ENCODE data around the gene CDH4. TPM values are rescaled to one million over a fixed set of nuclear protein-coding genes. Genes with fewer than 3 reads are reported as not detected.

The CDH4 gene
- total and polyA plus RNA-seq, 2 donors (not counting 1 experiment from before 2014, with no cell fraction given): not detected

- Mint-ChIP-seq H3K9me3 (ENCODE audit: insufficient read depth) (no peaks in the 10 kb centered on the region), H3K27ac (no peak overlapping the region), H3K4me1 (no peaks in the 10 kb centered on the region), H3K27me3 (no peaks in the 10 kb centered on the region), H3K4me3 (no peak overlapping the region)
- no peaks in the 10 kb centered on the region for H3K36me3 ChIP-seq (replicated peaks in 1 of 2; ENCODE audit: control extremely low read depth in 1 of 2, control insufficient read depth in 1 of 2, extremely low read depth in 1 of 2, insufficient read depth in 2 of 2, low read length in 1 of 2)
- H4K20me1 ChIP-seq (ENCODE audit: control insufficient read depth, insufficient read depth, low read length, poor library complexity, severe bottlenecking): no peaks in the 10 kb centered on the region
- no peak for TF ChIP-seq CTCF (IDR thresholded peaks at IDR 0.05)
- no peak for TF ChIP-seq EZH2 (IDR thresholded peaks at IDR 0.05; ENCODE audit: borderline replicate concordance, insufficient read depth, low read depth, low read length, poor library complexity, severe bottlenecking)
- ChIA-PET CTCF (no interaction called here), POLR2A (no interaction called here)
- intact Hi-C loops (cut with micrococcal nuclease): no loop called here
- no peak overlapping the region for H3K4me3 ChIP-seq (ENCODE audit: control extremely low read depth in 1 of 5, extremely low read depth in 1 of 5, insufficient read depth in 1 of 5, low read depth in 2 of 5, low read length in 4 of 5)
- H3K9me3 ChIP-seq (ENCODE audit: control extremely low read depth in 1 of 3, control insufficient read depth in 2 of 3, insufficient read depth in 1 of 3, low read length in 2 of 3): peaks cover 0 to 28% (median 5%) of the 10 kb centered on the region in 3 donors
- no peaks in the 10 kb centered on the region for H3K4me1 ChIP-seq (ENCODE audit: control insufficient read depth in 2 of 2, insufficient read depth in 2 of 2, low read length in 2 of 2)
- H3K27ac ChIP-seq (ENCODE audit: low read length in 2 of 2): no peak overlapping the region
- no peak for DNase-seq
- ATAC-seq (ENCODE audit: low read depth): no peak
- H3K27me3 ChIP-seq (replicated peaks in 1 of 4; ENCODE audit: control extremely low read depth in 1 of 4, control insufficient read depth in 3 of 4, insufficient read depth in 4 of 4, low read length in 3 of 4): no peaks in the 10 kb centered on the region
- no peak overlapping the region for H2AFZ ChIP-seq (ENCODE audit: insufficient read depth, low read depth, low read length, poor library complexity, severe bottlenecking)
- no peak overlapping the region for H3K9ac ChIP-seq (ENCODE audit: low read length)
- WGBS (ENCODE audit: insufficient coverage): 89% methylated on average over 9 of the region's 10 CpGs
- H3K4me2 ChIP-seq (replicated peaks; ENCODE audit: low read depth, low read length, poor library complexity, severe bottlenecking): no peak overlapping the region
- no peaks in the 10 kb centered on the region for H3K79me2 ChIP-seq (ENCODE audit: control insufficient read depth, insufficient read depth, low read length)
These were observed 193.7 kb downstream of the CDH4 start for GRCh38 chr20:61445741-61446140.

- no peaks in the 10 kb centered on the region for H3K79me2 ChIP-seq (ENCODE audit: control insufficient read depth, insufficient read depth, low read length)
- Mint-ChIP-seq H3K9me3 (ENCODE audit: insufficient read depth) (no peaks in the 10 kb centered on the region), H3K27me3 (no peaks in the 10 kb centered on the region), H3K4me1 (no peaks in the 10 kb centered on the region), H3K4me3 (no peak overlapping the region), H3K27ac (no peak overlapping the region)
- 77% methylated on average over 4 of the region's 6 CpGs for WGBS (ENCODE audit: insufficient coverage)
- DNase-seq: no peak
- no peak overlapping the region for H3K4me3 ChIP-seq (ENCODE audit: control extremely low read depth in 1 of 5, extremely low read depth in 1 of 5, insufficient read depth in 1 of 5, low read depth in 2 of 5, low read length in 4 of 5)
- no peak for ATAC-seq (ENCODE audit: low read depth)
- H3K9ac ChIP-seq (ENCODE audit: low read length): no peak overlapping the region
- no peak overlapping the region for H2AFZ ChIP-seq (ENCODE audit: insufficient read depth, low read depth, low read length, poor library complexity, severe bottlenecking)
- POLR2A ChIA-PET: no interaction called here
- TF ChIP-seq CTCF (IDR thresholded peaks at IDR 0.05) (no peak), EZH2 (IDR thresholded peaks at IDR 0.05; ENCODE audit: borderline replicate concordance, insufficient read depth, low read depth, low read length, poor library complexity, severe bottlenecking) (no peak)
- intact Hi-C loops (cut with micrococcal nuclease): no loop called here
- CTCF ChIA-PET: no interaction called here
- no peaks in the 10 kb centered on the region for H3K36me3 ChIP-seq (replicated peaks in 1 of 2; ENCODE audit: control extremely low read depth in 1 of 2, control insufficient read depth in 1 of 2, extremely low read depth in 1 of 2, insufficient read depth in 2 of 2, low read length in 1 of 2)
- no peak overlapping the region for H3K27ac ChIP-seq (ENCODE audit: low read length in 2 of 2)
- no peaks in the 10 kb centered on the region for H3K27me3 ChIP-seq (replicated peaks in 1 of 4; ENCODE audit: control extremely low read depth in 1 of 4, control insufficient read depth in 3 of 4, insufficient read depth in 4 of 4, low read length in 3 of 4)
- peaks cover 0 to 32% (median 5%) of the 10 kb centered on the region in 3 donors for H3K9me3 ChIP-seq (ENCODE audit: control extremely low read depth in 1 of 3, control insufficient read depth in 2 of 3, insufficient read depth in 1 of 3, low read length in 2 of 3)
- no peaks in the 10 kb centered on the region for H3K4me1 ChIP-seq (ENCODE audit: control insufficient read depth in 2 of 2, insufficient read depth in 2 of 2, low read length in 2 of 2)
- no peak overlapping the region for H3K4me2 ChIP-seq (replicated peaks; ENCODE audit: low read depth, low read length, poor library complexity, severe bottlenecking)
- H4K20me1 ChIP-seq (ENCODE audit: control insufficient read depth, insufficient read depth, low read length, poor library complexity, severe bottlenecking): no peaks in the 10 kb centered on the region
These were observed 195.9 kb downstream of the CDH4 start for GRCh38 chr20:61447952-61448351.

Measured in B cell (primary cell).